ENCODE results near the gene S100A7. TPM values are rescaled to one million over a fixed set of nuclear protein-coding genes. Genes with fewer than 3 reads are reported as not detected.
A peak's percentile ranks its signal among the peaks of the same experiment; 100 is the strongest.

Gene S100A7
- total and polyA plus RNA-seq, 2 of the 8 experiments (the other 6 are each of a cell fraction or from before 2014, with no cell fraction given), result not detected

DNA sequence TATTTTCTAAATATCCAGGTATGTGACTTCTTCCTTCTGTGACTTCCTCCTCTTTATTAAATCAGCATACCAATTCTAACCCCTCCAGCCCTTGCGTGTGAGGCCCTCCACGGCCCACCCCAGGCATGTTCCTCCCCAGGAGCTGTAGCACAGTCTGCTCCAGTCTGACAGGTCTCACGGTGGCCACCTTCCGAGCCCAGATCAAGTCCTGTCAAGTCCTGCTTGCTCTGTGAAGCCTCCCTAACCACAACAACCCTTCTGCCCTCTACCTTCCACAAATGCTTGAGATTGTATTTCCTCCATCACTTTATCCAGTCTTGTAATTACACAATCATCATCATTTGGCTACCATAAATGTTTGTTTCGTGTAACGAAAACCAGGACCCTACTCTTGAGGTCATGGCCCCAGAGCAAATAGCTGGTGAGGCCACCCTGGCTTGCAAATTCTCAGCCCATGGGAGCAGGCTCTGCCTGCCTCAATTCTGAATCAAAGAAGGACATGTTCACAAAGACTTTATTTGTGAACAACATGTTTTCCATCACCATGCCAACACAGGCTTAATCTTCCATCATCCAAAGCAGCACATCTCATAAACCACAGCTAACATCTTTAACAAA, 33.0 kb upstream of the S100A7 start:
- Histone ChIP-seq H3K14ac (ENCODE audit: insufficient read length) (no peak overlapping the region), H3K79me1 (ENCODE audit: low read depth, low read length) (no peaks in the 10 kb centered on the region), H2BK5ac (ENCODE audit: low read depth, low read length) (no peak overlapping the region), H3K9ac (replicated peaks in 1 of 4; ENCODE audit: extremely low read depth in 1 of 4, low read depth in 3 of 4, low read length in 3 of 4) (no peak overlapping the region), H3K27me3 (replicated peaks in 1 of 4; ENCODE audit: control insufficient read depth in 3 of 4, extremely low read depth in 1 of 4, insufficient read depth in 3 of 4, low read length in 3 of 4) (no peaks in the 10 kb centered on the region), H4K8ac (ENCODE audit: extremely low read depth, insufficient read depth, low read length) (no peak overlapping the region), H2BK12ac (ENCODE audit: low read depth, low read length) (peak overlapping the region; percentile 80; the same call in 1 of the 2 replicates), H3K4me3 (ENCODE audit: extremely low read depth in 1 of 4, insufficient read depth in 2 of 4, low read depth in 3 of 4, low read length in 4 of 4) (no peak overlapping the region), H4K5ac (ENCODE audit: insufficient read length, low read depth, low read length) (no peak overlapping the region), H2BK20ac (ENCODE audit: low read length) (no peak overlapping the region), H2AFZ (ENCODE audit: low read length) (no peak overlapping the region), H3K4me1 (replicated peaks in 1 of 4; ENCODE audit: control insufficient read depth in 3 of 4, insufficient read depth in 4 of 4, low read length in 3 of 4) (peaks cover 0 to 6% (median 2%) of the 10 kb centered on the region in 4 experiments; a peak in 4 of 7 replicates), H3K18ac (ENCODE audit: extremely low read depth, low read length) (peak overlapping the region; percentile 60; the same call in 1 of the 2 replicates), H3K79me2 (ENCODE audit: control insufficient read depth in 1 of 2, insufficient read depth in 2 of 2, low read length in 2 of 2) (no peaks in the 10 kb centered on the region), H3K36me3 (ENCODE audit: control insufficient read depth in 2 of 4, insufficient read depth in 4 of 4, low read length in 3 of 4) (no peaks in the 10 kb centered on the region), H2BK120ac (replicated peaks; ENCODE audit: low read depth, low read length) (no peak overlapping the region), H3K27ac (ENCODE audit: low read depth, low read length) (no peak overlapping the region), H2BK15ac (ENCODE audit: low read length) (no peak overlapping the region), H3K4me2 (ENCODE audit: insufficient read depth in 1 of 2, low read depth in 2 of 2, low read length in 2 of 2) (no peak overlapping the region), H3K9me3 (ENCODE audit: insufficient read depth in 2 of 2, low read depth in 1 of 2, low read length in 1 of 2) (no peaks in the 10 kb centered on the region), H4K91ac (replicated peaks; ENCODE audit: insufficient read length, low read length) (no peak overlapping the region), H3K56ac (replicated peaks; ENCODE audit: insufficient read length, low read depth, low read length) (no peak overlapping the region), H3K4ac (replicated peaks; ENCODE audit: insufficient read length, low read depth, low read length) (no peak overlapping the region), H3K23ac (ENCODE audit: insufficient read length) (no peak overlapping the region), H2AK5ac (ENCODE audit: low read depth, low read length) (no peak overlapping the region), H4K20me1 (replicated peaks in 1 of 2; ENCODE audit: control insufficient read depth in 1 of 2, insufficient read depth in 2 of 2, low read length in 2 of 2) (no peaks in the 10 kb centered on the region), H3K23me2 (ENCODE audit: low read depth, low read length) (no peaks in the 10 kb centered on the region)
- WGBS, 2 experiments (ENCODE audit: extremely low coverage in 1 of 2, insufficient coverage in 1 of 2, insufficient read length in 1 of 2, insufficient replicate concordance in 2 of 2, low coverage in 1 of 2, low lambda C conversion rate in 2 of 2, missing lambda C conversion rate in 1 of 2), result 89% methylated on average over 6 of the region's 6 CpGs; no CpG with 5 or more reads in 1 of the 2 experiments
- FAIRE-seq (no peak), DNase-seq (ENCODE audit: low read depth in 1 of 2, low spot score in 2 of 2) (no peak)
- ChIA-PET CTCF (ENCODE audit: partially characterized antibody) (interaction anchor here (0.8 to 21.4 kb wide), 15 partner anchors 9 to 301 kb away, joined by 3 to 360 read pairs (median 10); partner anchors contain the start of genes PGLYRP4, S100A1, S100A13 and S100A6), POLR2A (ENCODE audit: partially characterized antibody) (interaction anchor here (0.6 to 3.2 kb wide), 4 partner anchors 27 to 140 kb away, joined by 3 to 14 read pairs (median 3); partner anchors contain the start of gene CHTOP)
- TF ChIP-seq, protein P1, sequence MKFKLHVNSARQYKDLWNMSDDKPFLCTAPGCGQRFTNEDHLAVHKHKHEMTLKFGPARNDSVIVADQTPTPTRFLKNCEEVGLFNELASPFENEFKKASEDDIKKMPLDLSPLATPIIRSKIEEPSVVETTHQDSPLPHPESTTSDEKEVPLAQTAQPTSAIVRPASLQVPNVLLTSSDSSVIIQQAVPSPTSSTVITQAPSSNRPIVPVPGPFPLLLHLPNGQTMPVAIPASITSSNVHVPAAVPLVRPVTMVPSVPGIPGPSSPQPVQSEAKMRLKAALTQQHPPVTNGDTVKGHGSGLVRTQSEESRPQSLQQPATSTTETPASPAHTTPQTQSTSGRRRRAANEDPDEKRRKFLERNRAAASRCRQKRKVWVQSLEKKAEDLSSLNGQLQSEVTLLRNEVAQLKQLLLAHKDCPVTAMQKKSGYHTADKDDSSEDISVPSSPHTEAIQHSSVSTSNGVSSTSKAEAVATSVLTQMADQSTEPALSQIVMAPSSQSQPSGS (IDR thresholded peaks at IDR 0.05; ENCODE audit: low read length), result no peak
- TF ChIP-seq MAFK (IDR thresholded peaks at IDR 0.05; ENCODE audit: low read depth, low read length) (no peak), ZNF274 (IDR thresholded peaks at IDR 0.05; ENCODE audit: borderline replicate concordance, extremely low read depth, low read length) (no peak), KDM1A (IDR thresholded peaks at IDR 0.05; ENCODE audit: borderline replicate concordance, low read length) (no peak), RBBP5 (IDR thresholded peaks at IDR 0.05; ENCODE audit: borderline replicate concordance, low read depth, low read length) (no peak), HDAC6 (IDR thresholded peaks at IDR 0.05; ENCODE audit: low read depth, low read length) (no peak), GABPA (IDR thresholded peaks at IDR 0.05; ENCODE audit: borderline replicate concordance, insufficient read depth, low read length) (no peak), NANOG (IDR thresholded peaks at IDR 0.05; ENCODE audit: insufficient read depth, low read depth, low read length, poor library complexity, severe bottlenecking) (no peak)
- TF ChIP-seq, protein P2, sequence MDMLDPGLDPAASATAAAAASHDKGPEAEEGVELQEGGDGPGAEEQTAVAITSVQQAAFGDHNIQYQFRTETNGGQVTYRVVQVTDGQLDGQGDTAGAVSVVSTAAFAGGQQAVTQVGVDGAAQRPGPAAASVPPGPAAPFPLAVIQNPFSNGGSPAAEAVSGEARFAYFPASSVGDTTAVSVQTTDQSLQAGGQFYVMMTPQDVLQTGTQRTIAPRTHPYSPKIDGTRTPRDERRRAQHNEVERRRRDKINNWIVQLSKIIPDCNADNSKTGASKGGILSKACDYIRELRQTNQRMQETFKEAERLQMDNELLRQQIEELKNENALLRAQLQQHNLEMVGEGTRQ (IDR thresholded peaks at IDR 0.05; ENCODE audit: low read length), result no peak

Measured in H1 (cell line).